H9 (cell line): ENCODE data around the gene MYOD1. TPM values are rescaled to one million over a fixed set of nuclear protein-coding genes. Genes with fewer than 3 reads are reported as not detected.

Source experiments
- DNase-seq: peaks from one replicate; pipeline ENCODE4 v3.0.0-alpha.2; 2017
- H2AFZ ChIP-seq: one replicate; pipeline ENCODE4 v1.6.1; 2013; ENCODE audit warnings: mild to moderate bottlenecking, low read length, control low read depth, moderate library complexity
- H2AK5ac ChIP-seq: 2 replicates; pipeline ENCODE4 v1.6.1; 2013; ENCODE audit warnings: low read length, control low read depth, mixed read lengths; ENCODE audit not compliant: insufficient read length
- H2BK120ac ChIP-seq: one replicate; pipeline ENCODE4 v1.6.1; 2013; ENCODE audit warnings: low read depth, mild to moderate bottlenecking, low read length, control low read depth, inconsistent platforms; ENCODE audit not compliant: poor library complexity, severe bottlenecking
- H2BK12ac ChIP-seq: 2 replicates; pipeline ENCODE4 v1.6.1; 2013; ENCODE audit warnings: low read length, control low read depth, mixed read lengths, low read depth; ENCODE audit not compliant: insufficient read length
- H2BK15ac ChIP-seq: 2 replicates; pipeline ENCODE4 v1.6.1; 2013; ENCODE audit warnings: low read depth, low read length, control low read depth
- H2BK20ac ChIP-seq: one replicate; pipeline ENCODE4 v1.6.1; 2013; ENCODE audit warnings: low read depth, mild to moderate bottlenecking, low read length, control low read depth, inconsistent platforms; ENCODE audit not compliant: poor library complexity, severe bottlenecking
- H2BK5ac ChIP-seq: 2 replicates; pipeline ENCODE4 v1.6.1; 2013; ENCODE audit warnings: low read length, control low read depth, mixed read lengths; ENCODE audit not compliant: insufficient read length
- H3K14ac ChIP-seq: 2 replicates; pipeline ENCODE4 v1.6.1; 2013; ENCODE audit warnings: low read length, control low read depth; ENCODE audit not compliant: insufficient read depth
- H3K18ac ChIP-seq: 2 replicates; pipeline ENCODE4 v1.6.1; 2013; ENCODE audit warnings: low read depth, mild to moderate bottlenecking, mixed read lengths, low read length, control low read depth; ENCODE audit not compliant: insufficient read length
- H3K23ac ChIP-seq: 2 replicates; pipeline ENCODE4 v1.6.1; 2013; ENCODE audit warnings: low read length, control low read depth, mixed read lengths, low read depth; ENCODE audit not compliant: insufficient read length
- H3K23me2 ChIP-seq: 2 replicates; pipeline ENCODE4 v1.6.1; 2013; ENCODE audit warnings: low read depth, mild to moderate bottlenecking, mixed read lengths, low read length, control low read depth; ENCODE audit not compliant: insufficient read length, poor library complexity, severe bottlenecking
- H3K27ac ChIP-seq: 2 replicates; pipeline ENCODE4 v1.5.1; 2013; ENCODE audit warnings: low read length, control low read depth, mixed read lengths, low read depth; ENCODE audit not compliant: insufficient read length
- H3K27me3 ChIP-seq: 2 replicates; pipeline ENCODE4 v1.6.1; 2013; ENCODE audit warnings: low read length, control low read depth, inconsistent platforms; ENCODE audit not compliant: insufficient read depth
- H3K4ac ChIP-seq: 2 replicates; pipeline ENCODE4 v1.6.1; 2013; ENCODE audit warnings: low read depth, mild to moderate bottlenecking, control low read depth, inconsistent platforms, low read length, moderate library complexity
- H3K4me1 ChIP-seq: 2 replicates; pipeline ENCODE4 v1.6.1; 2013; ENCODE audit warnings: low read length, control low read depth, inconsistent platforms; ENCODE audit not compliant: insufficient read depth
- H3K4me2 ChIP-seq: 2 replicates; pipeline ENCODE4 v1.6.1; 2013; ENCODE audit warnings: low read length, control low read depth, mixed read lengths; ENCODE audit not compliant: insufficient read length, insufficient read depth
- H3K56ac ChIP-seq: 2 replicates; pipeline ENCODE4 v1.6.1; 2013; ENCODE audit warnings: low read depth, mild to moderate bottlenecking, mixed read lengths, low read length, control low read depth; ENCODE audit not compliant: insufficient read length
- H3K79me1 ChIP-seq: 2 replicates; pipeline ENCODE4 v1.6.1; 2013; ENCODE audit warnings: low read depth, mild to moderate bottlenecking, moderate library complexity, low read length, control low read depth, inconsistent platforms; ENCODE audit not compliant: insufficient read depth, poor library complexity, severe bottlenecking
- H3K79me2 ChIP-seq: 2 replicates; pipeline ENCODE4 v1.6.1; 2013; ENCODE audit warnings: low read length, control low read depth, inconsistent platforms; ENCODE audit not compliant: insufficient read depth
- H3K9ac ChIP-seq: 2 replicates; pipeline ENCODE4 v1.6.1; 2013; ENCODE audit warnings: low read length, control low read depth, mixed read lengths; ENCODE audit not compliant: insufficient read length; ENCODE audit errors: extremely low read depth
- H3K9me3 ChIP-seq: one replicate; pipeline ENCODE4 v1.6.1; 2013; ENCODE audit warnings: low read depth, low read length, inconsistent platforms; ENCODE audit not compliant: control insufficient read depth
- H3T11ph ChIP-seq: one replicate; pipeline ENCODE4 v1.6.1; 2013; ENCODE audit warnings: mild to moderate bottlenecking, low read length, control low read depth, inconsistent platforms
- H4K20me1 ChIP-seq: one replicate; pipeline ENCODE4 v1.6.1; 2013; ENCODE audit not compliant: control insufficient read depth, insufficient read length, insufficient read depth
- H4K5ac ChIP-seq: 2 replicates; pipeline ENCODE4 v1.6.1; 2013; ENCODE audit warnings: low read depth, mild to moderate bottlenecking, mixed read lengths, low read length, control low read depth; ENCODE audit not compliant: insufficient read length
- H4K8ac ChIP-seq: replicated peaks from 2 replicates; pipeline ENCODE4 v1.6.1; 2013; ENCODE audit warnings: low read length, control low read depth, mixed read lengths, low read depth; ENCODE audit not compliant: insufficient read length
- H4K91ac ChIP-seq: 2 replicates; pipeline ENCODE4 v1.6.1; 2013; ENCODE audit warnings: low read depth, mild to moderate bottlenecking, moderate library complexity, mixed read lengths, low read length, control low read depth; ENCODE audit not compliant: insufficient read length
- H3K27ac Mint-ChIP-seq, 3 experiments: 2 replicates in 2 of 3; 3 replicates in 1 of 3; pipeline ENCODE4 v1.8.0; 2020 to 2021; ENCODE audit warnings: mixed read lengths in 3 of 3, mild to moderate bottlenecking in 1 of 3, moderate library complexity in 1 of 3
- H3K27me3 Mint-ChIP-seq: 2 replicates; pipeline ENCODE4 v1.8.0; 2021; ENCODE audit warnings: low read depth, mild to moderate bottlenecking, moderate library complexity, mixed read lengths
- H3K36me3 Mint-ChIP-seq, 3 experiments: 2 replicates in 2 of 3; 3 replicates in 1 of 3; pipeline ENCODE4 v1.8.0; 2020 to 2021; ENCODE audit warnings: low read depth in 3 of 3, mixed read lengths in 3 of 3; ENCODE audit not compliant: insufficient read depth in 1 of 3
- H3K4me1 Mint-ChIP-seq, 2 experiments: 2 replicates each; pipeline ENCODE4 v1.8.0; 2020; ENCODE audit warnings: mixed read lengths in 2 of 2
- H3K4me3 Mint-ChIP-seq, 2 experiments: 2 replicates in 1 of 2; 3 replicates in 1 of 2; pipeline ENCODE4 v1.8.0; 2020 to 2021; ENCODE audit warnings: mild to moderate bottlenecking in 2 of 2, mixed read lengths in 2 of 2, moderate library complexity in 1 of 2
- H3K9me3 Mint-ChIP-seq, 2 experiments: 2 replicates in 1 of 2; 3 replicates in 1 of 2; pipeline ENCODE4 v1.8.0; 2020; ENCODE audit warnings: mild to moderate bottlenecking in 2 of 2, mixed read lengths in 2 of 2, moderate library complexity in 1 of 2
- WGBS: extraction: QIAGEN DNeasy Blood & Tissue Kit; methylation state at CpG from one replicate; pipeline ENCODE4 v1.1.7; 2013; ENCODE audit warnings: missing lambda C conversion rate, low lambda C conversion rate, mixed read lengths; ENCODE audit not compliant: insufficient read length; ENCODE audit errors: extremely low coverage; 5-methylcytosine and 5-hydroxymethylcytosine counted together
- total RNA-seq: library from RNA; stranded (reverse); gene quantifications from 2 replicates; pipeline ENCODE4 v1.2.1, GENCODE V29; 2021
- TF ChIP-seq, protein P1 (sequence below): fragments of 200-600 bp; sonication (generic); conservative IDR thresholded peaks from 3 replicates; pipeline ENCODE4 v1.8.0; 2021; ENCODE audit warnings: antibody characterized with exemption, mild to moderate bottlenecking

The MYOD1 gene
- total RNA-seq, 1 experiment from 2014 or later = not detected

DNA sequence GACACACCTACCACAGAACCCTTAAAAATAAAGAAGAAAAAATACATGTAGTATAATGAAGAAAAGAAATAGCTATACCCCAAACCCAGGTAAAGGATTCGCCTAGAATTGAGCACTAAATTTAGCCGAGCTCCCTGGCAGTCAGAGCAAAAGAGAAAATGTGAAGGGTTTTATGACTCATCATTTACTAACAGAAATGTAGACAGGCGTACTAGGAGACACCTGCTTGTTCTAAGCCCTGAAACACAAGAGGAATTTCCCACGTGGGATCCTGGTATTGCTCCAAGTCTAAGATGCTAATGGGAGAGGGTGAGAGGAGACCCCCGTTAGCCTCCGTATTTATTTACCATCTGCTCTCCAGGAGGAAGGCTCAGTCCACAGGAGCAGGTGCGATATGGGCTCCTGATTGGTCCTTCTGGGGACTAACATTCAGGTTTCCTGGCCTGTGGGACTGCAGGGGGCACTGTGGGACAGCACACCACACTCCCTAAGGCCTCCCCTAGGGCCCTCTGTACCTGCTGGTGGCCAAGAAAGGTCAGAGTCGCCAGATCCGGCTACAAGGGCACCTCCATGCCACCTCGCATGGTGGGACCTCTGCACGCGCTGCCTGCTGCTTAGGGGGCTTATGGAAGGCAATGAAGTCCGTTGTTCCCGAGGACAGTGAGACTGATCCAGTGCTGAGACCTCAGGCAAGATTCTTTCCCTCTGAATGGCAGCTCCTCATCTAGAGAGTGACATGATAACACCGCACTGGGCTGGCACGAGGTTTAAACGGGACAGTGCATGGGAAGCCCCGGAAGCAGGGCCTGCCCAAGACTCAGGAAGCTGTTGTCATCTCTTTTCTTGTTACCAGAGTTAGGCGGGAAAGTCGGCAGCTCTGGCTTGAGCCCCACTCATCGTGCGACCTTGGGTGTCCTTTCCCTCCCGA lies 41.0 kb downstream of the MYOD1 start:
- H3K4me2 ChIP-seq = no peak overlapping the region
- Mint-ChIP-seq H3K27ac (peak overlapping the region in 1 of 3 experiments; percentile 18; a peak in 2 of 7 replicates), H3K4me1 (peaks cover 2 to 7% of the 10 kb centered on the region in 2 experiments; a peak in 3 of 4 replicates), H3K4me3 (no peak overlapping the region), H3K27me3 (peaks cover 22% of the 10 kb centered on the region), H3K9me3 (no peaks in the 10 kb centered on the region; a peak in 2 of 5 replicates), H3K36me3 (no peaks in the 10 kb centered on the region)
- H3T11ph ChIP-seq = no peak overlapping the region
- no peak overlapping the region for H2AFZ ChIP-seq
- H4K5ac ChIP-seq = no peak overlapping the region
- TF ChIP-seq, protein P1, sequence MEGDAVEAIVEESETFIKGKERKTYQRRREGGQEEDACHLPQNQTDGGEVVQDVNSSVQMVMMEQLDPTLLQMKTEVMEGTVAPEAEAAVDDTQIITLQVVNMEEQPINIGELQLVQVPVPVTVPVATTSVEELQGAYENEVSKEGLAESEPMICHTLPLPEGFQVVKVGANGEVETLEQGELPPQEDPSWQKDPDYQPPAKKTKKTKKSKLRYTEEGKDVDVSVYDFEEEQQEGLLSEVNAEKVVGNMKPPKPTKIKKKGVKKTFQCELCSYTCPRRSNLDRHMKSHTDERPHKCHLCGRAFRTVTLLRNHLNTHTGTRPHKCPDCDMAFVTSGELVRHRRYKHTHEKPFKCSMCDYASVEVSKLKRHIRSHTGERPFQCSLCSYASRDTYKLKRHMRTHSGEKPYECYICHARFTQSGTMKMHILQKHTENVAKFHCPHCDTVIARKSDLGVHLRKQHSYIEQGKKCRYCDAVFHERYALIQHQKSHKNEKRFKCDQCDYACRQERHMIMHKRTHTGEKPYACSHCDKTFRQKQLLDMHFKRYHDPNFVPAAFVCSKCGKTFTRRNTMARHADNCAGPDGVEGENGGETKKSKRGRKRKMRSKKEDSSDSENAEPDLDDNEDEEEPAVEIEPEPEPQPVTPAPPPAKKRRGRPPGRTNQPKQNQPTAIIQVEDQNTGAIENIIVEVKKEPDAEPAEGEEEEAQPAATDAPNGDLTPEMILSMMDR = peak; percentile 84
- no peak overlapping the region for H3K9ac ChIP-seq
- no peak overlapping the region for H2BK15ac ChIP-seq
- no peak overlapping the region for H2BK20ac ChIP-seq
- H2AK5ac ChIP-seq = no peak overlapping the region
- H3K27me3 ChIP-seq = no peaks in the 10 kb centered on the region
- H3K27ac ChIP-seq = no peak overlapping the region
- peak; percentile 92 for DNase-seq
- no peak overlapping the region for H3K14ac ChIP-seq
- H3K9me3 ChIP-seq = no peaks in the 10 kb centered on the region
- no peak overlapping the region for H4K8ac ChIP-seq
- peaks cover 3% of the 10 kb centered on the region for H4K20me1 ChIP-seq
- no peaks in the 10 kb centered on the region for H3K4me1 ChIP-seq
- H4K91ac ChIP-seq = no peak overlapping the region
- no peaks in the 10 kb centered on the region for H3K23me2 ChIP-seq
- no peaks in the 10 kb centered on the region for H3K79me2 ChIP-seq
- H2BK12ac ChIP-seq = no peak overlapping the region
- H3K79me1 ChIP-seq = no peaks in the 10 kb centered on the region
- H3K4ac ChIP-seq = no peak overlapping the region
- WGBS = no CpG with 5 or more reads among the region's 23 CpGs
- no peak overlapping the region for H3K56ac ChIP-seq
- H3K23ac ChIP-seq = no peak overlapping the region
- H2BK120ac ChIP-seq = no peak overlapping the region
- H2BK5ac ChIP-seq = no peak overlapping the region
- H3K18ac ChIP-seq = no peak overlapping the region
